Small intestine (tissue), 4 donors: Measurements from ENCODE around the gene PLB1. TPM values are rescaled to one million over a fixed set of nuclear protein-coding genes. Genes with fewer than 3 reads are reported as not detected.

Experiments used
- polyA plus RNA-seq, 4 donors: library from polyadenylated mRNA; stranded (reverse) in 3 of 4; unstranded in 1 of 4; fragments of 200-250 nt in 3 of 4; fragments of 120-200 nt in 1 of 4; gene quantifications; one replicate each; pipeline versions ENCODE4 v1.2.1 to v1.2.3, GENCODE V29; 2013
- donor health status: healthy with polysubstance abuse.
- donor health status: Bipolar disorder and iron deficiency.
- donor health status: healthy.

PLB1 gene
- polyA plus RNA-seq, 4 donors = 0.45 to 125 (median 1.1) TPM

Other genes starting within 250 kb of the PLB1 start
- 10 to 100 TPM; 29.2 to 82.6 (median 40.7) TPM for gene FOSL2, start 103.2 kb upstream of the PLB1 start, polyA plus RNA-seq